ENCODE results near the gene TMEM115.

Gene TMEM115, protein sequence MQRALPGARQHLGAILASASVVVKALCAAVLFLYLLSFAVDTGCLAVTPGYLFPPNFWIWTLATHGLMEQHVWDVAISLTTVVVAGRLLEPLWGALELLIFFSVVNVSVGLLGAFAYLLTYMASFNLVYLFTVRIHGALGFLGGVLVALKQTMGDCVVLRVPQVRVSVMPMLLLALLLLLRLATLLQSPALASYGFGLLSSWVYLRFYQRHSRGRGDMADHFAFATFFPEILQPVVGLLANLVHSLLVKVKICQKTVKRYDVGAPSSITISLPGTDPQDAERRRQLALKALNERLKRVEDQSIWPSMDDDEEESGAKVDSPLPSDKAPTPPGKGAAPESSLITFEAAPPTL

DNA sequence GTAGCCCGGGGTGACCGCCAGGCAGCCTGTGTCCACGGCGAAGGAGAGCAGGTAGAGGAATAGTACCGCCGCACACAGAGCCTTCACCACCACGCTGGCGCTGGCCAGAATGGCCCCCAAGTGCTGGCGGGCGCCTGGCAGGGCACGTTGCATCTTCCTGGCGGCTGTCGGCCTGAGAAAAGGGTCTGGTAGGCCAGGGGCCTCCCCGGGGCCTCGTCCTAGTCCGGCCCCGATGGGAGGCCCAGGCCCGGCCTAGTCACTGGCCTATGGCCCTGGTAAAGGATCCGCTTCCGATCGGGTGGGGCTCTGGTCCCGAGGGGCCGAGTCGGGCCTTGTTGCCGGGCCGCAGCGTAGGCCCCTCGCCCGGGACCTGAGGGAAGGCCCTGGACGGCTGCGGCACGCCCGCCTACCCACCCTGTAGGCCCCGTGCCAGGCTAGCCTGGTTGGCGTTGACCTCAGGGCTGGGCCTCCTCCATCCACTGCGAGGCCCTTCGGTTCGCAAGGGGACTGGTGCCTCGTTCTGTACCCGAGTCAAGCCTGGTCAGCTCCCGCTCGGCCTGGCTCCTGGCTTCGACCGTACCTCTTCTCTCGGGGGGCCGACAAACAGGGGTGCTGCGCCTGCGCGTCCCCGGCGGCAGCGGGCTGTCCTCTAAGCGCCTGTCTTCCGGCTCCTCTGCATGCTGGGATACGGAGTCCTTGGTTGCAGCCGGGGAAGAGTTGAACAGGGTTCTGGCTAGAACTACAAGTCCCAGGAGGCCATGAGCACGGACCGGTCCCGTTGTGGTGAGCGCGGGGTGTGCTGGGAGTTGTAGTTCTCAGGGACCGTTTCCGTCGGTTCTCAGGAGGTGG lies at the start of gene TMEM115:
TMEM115 (minus strand) TSS at position 611 of the 849 bp plus-strand sequence; CDS start at position 153, 458 bp downstream.
- no peaks in the 10 kb centered on the region for H4K20me1 ChIP-seq (ENCODE audit: insufficient read depth)
- TF ChIP-seq, protein P1, sequence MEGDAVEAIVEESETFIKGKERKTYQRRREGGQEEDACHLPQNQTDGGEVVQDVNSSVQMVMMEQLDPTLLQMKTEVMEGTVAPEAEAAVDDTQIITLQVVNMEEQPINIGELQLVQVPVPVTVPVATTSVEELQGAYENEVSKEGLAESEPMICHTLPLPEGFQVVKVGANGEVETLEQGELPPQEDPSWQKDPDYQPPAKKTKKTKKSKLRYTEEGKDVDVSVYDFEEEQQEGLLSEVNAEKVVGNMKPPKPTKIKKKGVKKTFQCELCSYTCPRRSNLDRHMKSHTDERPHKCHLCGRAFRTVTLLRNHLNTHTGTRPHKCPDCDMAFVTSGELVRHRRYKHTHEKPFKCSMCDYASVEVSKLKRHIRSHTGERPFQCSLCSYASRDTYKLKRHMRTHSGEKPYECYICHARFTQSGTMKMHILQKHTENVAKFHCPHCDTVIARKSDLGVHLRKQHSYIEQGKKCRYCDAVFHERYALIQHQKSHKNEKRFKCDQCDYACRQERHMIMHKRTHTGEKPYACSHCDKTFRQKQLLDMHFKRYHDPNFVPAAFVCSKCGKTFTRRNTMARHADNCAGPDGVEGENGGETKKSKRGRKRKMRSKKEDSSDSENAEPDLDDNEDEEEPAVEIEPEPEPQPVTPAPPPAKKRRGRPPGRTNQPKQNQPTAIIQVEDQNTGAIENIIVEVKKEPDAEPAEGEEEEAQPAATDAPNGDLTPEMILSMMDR (conservative IDR thresholded peaks at IDR 0.05; ENCODE audit: low read depth, low read length) = no peak
- H3K4me3 ChIP-seq (IDR thresholded peaks at IDR 0.05; ENCODE audit: insufficient read depth, low read depth, low read length) = no peak within 1 kb of the TSS
- H3K27ac ChIP-seq = no peak within 1 kb of the TSS
- H3K9ac ChIP-seq = peak within 1 kb of the TSS; percentile 66; the same call in 1 of the 2 replicates
- H3K4me2 ChIP-seq = peak within 1 kb of the TSS; percentile 67
- H3K27me3 ChIP-seq (ENCODE audit: insufficient read depth, low read depth) = no peaks in the 10 kb centered on the region
- peaks cover 15% of the 10 kb centered on the region for H3K4me1 ChIP-seq (ENCODE audit: low read depth, poor library complexity, severe bottlenecking)
- peak within 1 kb of the TSS; percentile 53; the same call in 1 of the 2 replicates for H2AFZ ChIP-seq (ENCODE audit: low read depth)
- H3K36me3 ChIP-seq (ENCODE audit: insufficient read depth) = no peaks in the 10 kb centered on the region
- H3K79me2 ChIP-seq (ENCODE audit: insufficient read depth, low read depth) = peaks cover 24% of the 10 kb centered on the region; the same call in 1 of the 2 replicates

DNA sequence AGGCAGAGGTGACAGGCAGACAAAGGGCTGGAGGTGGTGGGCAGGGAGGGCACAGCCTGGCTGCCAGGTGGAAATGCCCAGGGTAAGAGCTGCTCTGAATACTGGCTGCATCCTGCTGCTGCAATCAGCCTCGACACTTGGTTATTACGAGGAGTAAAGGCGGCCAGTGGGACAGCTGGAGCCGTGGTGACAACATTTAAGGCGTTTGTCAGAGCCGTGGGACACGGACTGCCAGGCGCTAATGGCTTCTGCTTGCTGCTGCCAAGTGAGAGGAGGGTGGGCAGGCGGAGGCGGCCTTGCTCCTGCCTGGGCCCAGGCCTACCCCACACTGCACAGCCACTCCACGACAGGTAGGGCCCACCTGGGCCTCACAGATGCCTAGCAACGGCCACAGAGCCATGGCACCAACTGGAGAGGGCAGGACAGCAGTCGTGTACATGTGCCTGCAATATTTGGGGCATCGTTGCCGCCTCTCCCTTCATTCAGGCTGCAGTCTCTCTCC lies 49.2 kb upstream of the TMEM115 start:
- Histone ChIP-seq H3K36me3 (ENCODE audit: insufficient read depth) (no peaks in the 10 kb centered on the region), H3K9ac (no peak overlapping the region), H3K79me2 (ENCODE audit: insufficient read depth, low read depth) (no peaks in the 10 kb centered on the region), H4K20me1 (ENCODE audit: insufficient read depth) (no peaks in the 10 kb centered on the region), H2AFZ (ENCODE audit: low read depth) (no peak overlapping the region), H3K27me3 (ENCODE audit: insufficient read depth, low read depth) (peaks cover 6% of the 10 kb centered on the region; the same call in 1 of the 2 replicates), H3K4me1 (ENCODE audit: low read depth, poor library complexity, severe bottlenecking) (no peaks in the 10 kb centered on the region), H3K4me3 (IDR thresholded peaks at IDR 0.05; ENCODE audit: insufficient read depth, low read depth, low read length) (no peak overlapping the region), H3K27ac (no peak overlapping the region), H3K4me2 (no peak overlapping the region)
- TF ChIP-seq, protein P1 (conservative IDR thresholded peaks at IDR 0.05; ENCODE audit: low read depth, low read length) = no peak

DNA sequence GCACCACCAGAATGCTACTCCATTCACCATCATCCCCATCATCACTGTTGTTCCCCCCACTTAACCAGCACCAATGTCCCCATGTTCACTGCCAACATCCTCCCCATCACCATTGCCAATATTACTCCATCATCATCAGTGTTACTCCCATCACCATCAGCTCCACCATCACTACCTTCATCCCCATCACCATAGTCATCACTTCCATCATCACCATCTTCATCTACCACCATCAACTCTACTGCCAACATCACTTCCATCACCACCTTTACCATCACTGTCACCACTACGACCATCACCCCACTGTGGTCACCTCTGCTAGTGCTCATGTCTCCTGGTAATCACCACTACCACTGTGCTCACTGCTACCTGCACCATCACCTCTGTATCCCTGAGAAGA lies 47.2 kb upstream of the TMEM115 start:
- no peak overlapping the region for H3K9ac ChIP-seq
- H3K4me1 ChIP-seq (ENCODE audit: low read depth, poor library complexity, severe bottlenecking) = no peaks in the 10 kb centered on the region
- no peak overlapping the region for H3K4me3 ChIP-seq (IDR thresholded peaks at IDR 0.05; ENCODE audit: insufficient read depth, low read depth, low read length)
- H3K27ac ChIP-seq = no peak overlapping the region
- no peaks in the 10 kb centered on the region for H3K36me3 ChIP-seq (ENCODE audit: insufficient read depth)
- H2AFZ ChIP-seq (ENCODE audit: low read depth) = no peak overlapping the region
- H3K79me2 ChIP-seq (ENCODE audit: insufficient read depth, low read depth) = no peaks in the 10 kb centered on the region
- peaks cover 9% of the 10 kb centered on the region; the same call in 1 of the 2 replicates for H3K27me3 ChIP-seq (ENCODE audit: insufficient read depth, low read depth)
- no peak overlapping the region for H3K4me2 ChIP-seq
- TF ChIP-seq, protein P1 (conservative IDR thresholded peaks at IDR 0.05; ENCODE audit: low read depth, low read length) = no peak
- H4K20me1 ChIP-seq (ENCODE audit: insufficient read depth) = no peaks in the 10 kb centered on the region

DNA sequence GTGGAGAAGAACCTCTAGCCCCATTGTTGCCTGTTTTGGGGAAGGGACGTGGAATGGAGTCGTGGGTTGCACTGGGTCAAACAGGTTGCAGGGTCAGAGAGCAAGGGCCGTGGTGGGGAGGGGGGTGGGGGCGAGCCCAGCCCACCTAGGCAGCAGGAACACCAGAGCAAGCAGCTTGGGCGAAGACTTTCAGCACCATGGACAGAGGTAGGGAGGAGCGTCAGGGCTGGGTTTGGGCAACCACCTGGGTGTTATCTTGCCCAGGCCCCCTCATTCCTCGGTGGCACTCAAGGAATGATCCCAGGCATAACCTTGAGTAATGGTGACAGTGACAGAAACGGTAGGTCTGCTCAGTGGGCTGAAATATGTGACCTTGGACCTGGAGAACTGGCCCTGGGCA lies 45.9 kb upstream of the TMEM115 start:
- Histone ChIP-seq H3K4me2 (no peak overlapping the region), H3K4me3 (IDR thresholded peaks at IDR 0.05; ENCODE audit: insufficient read depth, low read depth, low read length) (no peak overlapping the region), H2AFZ (ENCODE audit: low read depth) (no peak overlapping the region), H4K20me1 (ENCODE audit: insufficient read depth) (no peaks in the 10 kb centered on the region), H3K36me3 (ENCODE audit: insufficient read depth) (no peaks in the 10 kb centered on the region), H3K4me1 (ENCODE audit: low read depth, poor library complexity, severe bottlenecking) (no peaks in the 10 kb centered on the region), H3K27me3 (ENCODE audit: insufficient read depth, low read depth) (peaks cover 10% of the 10 kb centered on the region; the same call in 1 of the 2 replicates), H3K79me2 (ENCODE audit: insufficient read depth, low read depth) (no peaks in the 10 kb centered on the region), H3K9ac (no peak overlapping the region), H3K27ac (no peak overlapping the region)
- TF ChIP-seq, protein P1 (conservative IDR thresholded peaks at IDR 0.05; ENCODE audit: low read depth, low read length) = no peak
